Measurements from ENCODE around the gene RHCG.

- no peak for TF ChIP-seq POLR2A (IDR thresholded peaks at IDR 0.05; ENCODE audit: low read depth, low read length)
- TF ChIP-seq CTCF (conservative IDR thresholded peaks at IDR 0.05; ENCODE audit: low read depth, low read length), result no peak
- no peak for TF ChIP-seq MAFK (IDR thresholded peaks at IDR 0.05; ENCODE audit: low read depth, low read length)
Measured at GRCh38 chr15:89492934-89493631, 3.3 kb downstream of the RHCG start.
